ENCODE results near the gene ZBTB22.

ZBTB22 gene

DNA sequence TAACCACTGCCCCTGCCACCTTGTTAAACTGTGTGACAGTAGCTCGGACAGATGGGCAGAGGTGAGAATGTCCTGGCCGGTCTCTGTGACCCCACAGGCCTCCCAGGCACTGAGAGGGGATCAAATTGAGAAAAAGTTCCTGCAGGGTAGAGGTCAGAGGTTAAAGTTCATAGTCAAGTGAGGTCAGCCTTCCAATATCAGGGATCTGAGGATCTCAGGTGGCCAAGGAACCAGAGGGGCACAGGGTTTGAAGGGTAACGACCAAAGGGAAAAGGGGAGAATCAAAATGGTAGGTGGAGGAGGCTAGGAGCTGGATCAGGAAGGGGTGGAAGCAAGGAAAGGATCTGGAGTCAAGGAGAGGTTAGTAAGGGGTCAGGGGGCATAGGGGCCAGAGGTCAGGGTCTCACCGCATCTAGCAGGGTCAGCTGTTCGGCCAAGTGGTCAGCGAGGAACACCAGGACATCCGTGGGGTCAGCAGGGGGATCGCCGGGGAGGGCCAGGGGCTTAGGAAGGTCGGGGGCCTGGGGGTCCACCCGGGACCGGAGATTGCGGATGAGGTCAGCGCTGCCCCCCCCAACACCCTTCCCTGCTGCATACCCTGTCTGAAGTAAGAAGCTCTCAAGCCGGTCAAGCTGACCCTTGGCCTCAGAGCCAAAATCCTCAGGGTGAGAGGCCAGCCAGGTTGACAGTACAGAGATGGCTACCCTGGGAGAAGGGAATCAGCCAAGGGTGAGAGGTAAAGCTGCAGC is 21.7 kb downstream of the ZBTB22 start:
- peaks cover 1% of the 10 kb centered on the region for H3K9me3 ChIP-seq (ENCODE audit: insufficient read depth, low read depth, low read length)
- no peak overlapping the region for H2AFZ ChIP-seq (ENCODE audit: insufficient read depth, low read length, poor library complexity)
- H3K79me1 ChIP-seq (ENCODE audit: low read length) = peaks cover 25% of the 10 kb centered on the region
- H3K23ac ChIP-seq (ENCODE audit: low read length) = no peak overlapping the region
- H2BK120ac ChIP-seq (ENCODE audit: insufficient read depth, low read length, poor library complexity) = no peak overlapping the region
- no peak overlapping the region for H3K14ac ChIP-seq (ENCODE audit: low read length)
- H4K12ac ChIP-seq (ENCODE audit: low read depth, low read length) = no peak overlapping the region
- H3K36me3 ChIP-seq (ENCODE audit: control insufficient read depth in 1 of 2, insufficient read depth in 2 of 2, low read length in 2 of 2) = peaks cover 39 to 49% of the 10 kb centered on the region in 2 experiments
- no peak overlapping the region for H3K27ac ChIP-seq (ENCODE audit: low read depth, low read length)
- H3K27me3 ChIP-seq (ENCODE audit: insufficient read depth, low read length) = no peaks in the 10 kb centered on the region
- H3K4ac ChIP-seq (ENCODE audit: low read depth, low read length) = peak overlapping the region; percentile 38
- H3K79me2 ChIP-seq (ENCODE audit: control insufficient read depth, insufficient read depth, low read length, poor library complexity) = peaks cover 22% of the 10 kb centered on the region
- H4K91ac ChIP-seq (ENCODE audit: low read depth, low read length) = no peak overlapping the region
- H2AK5ac ChIP-seq (ENCODE audit: low read length) = no peak overlapping the region
- H3K18ac ChIP-seq (ENCODE audit: low read length) = no peak overlapping the region
- peaks cover 4 to 16% of the 10 kb centered on the region in 2 experiments for H3K4me1 ChIP-seq (ENCODE audit: control insufficient read depth in 1 of 2, insufficient read depth in 2 of 2, low read length in 2 of 2)
- no peak for DNase-seq
- H4K8ac ChIP-seq (ENCODE audit: low read depth, low read length) = no peak overlapping the region
- H2BK5ac ChIP-seq (ENCODE audit: low read depth, low read length, poor library complexity) = no peak overlapping the region
- no peak overlapping the region for H3K9ac ChIP-seq (ENCODE audit: low read length)
- no CpG with 5 or more reads among the region's 15 CpGs for WGBS (ENCODE audit: extremely low coverage, insufficient coverage, insufficient read length)
- no peak overlapping the region for H3K4me3 ChIP-seq (ENCODE audit: low read depth, low read length)
- no peak overlapping the region for H3K4me2 ChIP-seq (ENCODE audit: low read length)
- no peak overlapping the region for H2BK12ac ChIP-seq (ENCODE audit: low read length)

DNA sequence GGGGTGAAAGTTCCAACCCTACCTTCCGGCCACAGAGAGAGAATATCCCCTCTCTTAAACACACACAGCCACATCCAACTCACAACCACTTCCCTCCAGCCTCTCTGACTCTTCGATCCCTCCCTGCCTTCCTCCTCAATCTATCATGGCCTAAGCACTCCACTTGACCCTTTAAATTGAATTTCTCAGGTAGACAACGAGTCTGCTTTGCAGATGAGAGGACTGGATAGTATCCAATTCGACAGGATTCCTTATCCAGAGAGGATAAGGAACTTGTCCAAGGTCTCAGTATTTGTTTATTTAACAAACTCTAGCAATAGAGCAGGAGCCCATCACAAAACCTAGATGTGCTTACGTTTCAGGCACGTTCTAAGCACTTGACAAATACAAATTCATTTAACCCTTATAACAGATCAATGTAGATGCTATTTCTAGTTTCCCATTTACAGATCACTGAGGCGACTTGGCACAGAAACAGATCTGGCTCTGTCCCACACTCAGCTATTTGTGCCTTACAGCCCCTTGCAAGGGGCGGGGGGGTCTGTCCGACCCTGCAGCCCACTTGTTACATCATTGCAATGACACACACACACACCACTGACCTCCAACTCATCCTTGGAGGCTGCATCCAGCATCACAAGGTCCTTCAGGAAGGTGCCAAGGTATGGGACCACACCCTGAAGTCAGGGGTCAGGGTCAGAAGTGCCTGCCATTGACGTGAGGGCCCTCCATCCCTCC is 23.3 kb downstream of the ZBTB22 start:
- Histone ChIP-seq H2BK5ac (ENCODE audit: low read depth, low read length, poor library complexity) (no peak overlapping the region), H3K4me3 (ENCODE audit: low read depth, low read length) (no peak overlapping the region), H3K36me3 (ENCODE audit: control insufficient read depth in 1 of 2, insufficient read depth in 2 of 2, low read length in 2 of 2) (peaks cover 39 to 49% of the 10 kb centered on the region in 2 experiments), H4K12ac (ENCODE audit: low read depth, low read length) (no peak overlapping the region), H4K91ac (ENCODE audit: low read depth, low read length) (no peak overlapping the region), H3K9ac (ENCODE audit: low read length) (no peak overlapping the region), H2AK5ac (ENCODE audit: low read length) (no peak overlapping the region), H2AFZ (ENCODE audit: insufficient read depth, low read length, poor library complexity) (no peak overlapping the region), H3K79me1 (ENCODE audit: low read length) (peaks cover 23% of the 10 kb centered on the region), H4K8ac (ENCODE audit: low read depth, low read length) (no peak overlapping the region), H3K9me3 (ENCODE audit: insufficient read depth, low read depth, low read length) (peaks cover 1% of the 10 kb centered on the region), H2BK12ac (ENCODE audit: low read length) (no peak overlapping the region), H3K27ac (ENCODE audit: low read depth, low read length) (no peak overlapping the region), H3K18ac (ENCODE audit: low read length) (peak overlapping the region; percentile 49), H3K27me3 (ENCODE audit: insufficient read depth, low read length) (no peaks in the 10 kb centered on the region), H3K23ac (ENCODE audit: low read length) (no peak overlapping the region), H3K14ac (ENCODE audit: low read length) (no peak overlapping the region), H3K4ac (ENCODE audit: low read depth, low read length) (peak overlapping the region; percentile 19), H3K4me1 (ENCODE audit: control insufficient read depth in 1 of 2, insufficient read depth in 2 of 2, low read length in 2 of 2) (peaks cover 11 to 22% of the 10 kb centered on the region in 2 experiments), H3K4me2 (ENCODE audit: low read length) (no peak overlapping the region), H3K79me2 (ENCODE audit: control insufficient read depth, insufficient read depth, low read length, poor library complexity) (peaks cover 22% of the 10 kb centered on the region), H2BK120ac (ENCODE audit: insufficient read depth, low read length, poor library complexity) (no peak overlapping the region)
- no peak for DNase-seq
- no CpG with 5 or more reads among the region's 10 CpGs for WGBS (ENCODE audit: extremely low coverage, insufficient coverage, insufficient read length)

GRCh38 chr6:33292996-33293682 is 24.4 kb downstream of the ZBTB22 start:
- Histone ChIP-seq H3K23ac (ENCODE audit: low read length) (no peak overlapping the region), H2AK5ac (ENCODE audit: low read length) (no peak overlapping the region), H4K8ac (ENCODE audit: low read depth, low read length) (no peak overlapping the region), H3K79me1 (ENCODE audit: low read length) (peaks cover 16% of the 10 kb centered on the region), H3K4me3 (ENCODE audit: low read depth, low read length) (no peak overlapping the region), H2BK12ac (ENCODE audit: low read length) (no peak overlapping the region), H4K12ac (ENCODE audit: low read depth, low read length) (no peak overlapping the region), H2BK5ac (ENCODE audit: low read depth, low read length, poor library complexity) (no peak overlapping the region), H2AFZ (ENCODE audit: insufficient read depth, low read length, poor library complexity) (no peak overlapping the region), H3K18ac (ENCODE audit: low read length) (no peak overlapping the region), H2BK120ac (ENCODE audit: insufficient read depth, low read length, poor library complexity) (no peak overlapping the region), H3K27me3 (ENCODE audit: insufficient read depth, low read length) (no peaks in the 10 kb centered on the region), H3K4me1 (ENCODE audit: control insufficient read depth in 1 of 2, insufficient read depth in 2 of 2, low read length in 2 of 2) (peaks cover 15 to 26% of the 10 kb centered on the region in 2 experiments), H3K4me2 (ENCODE audit: low read length) (no peak overlapping the region), H3K9ac (ENCODE audit: low read length) (no peak overlapping the region), H3K27ac (ENCODE audit: low read depth, low read length) (no peak overlapping the region), H4K91ac (ENCODE audit: low read depth, low read length) (no peak overlapping the region), H3K79me2 (ENCODE audit: control insufficient read depth, insufficient read depth, low read length, poor library complexity) (peaks cover 19% of the 10 kb centered on the region), H3K4ac (ENCODE audit: low read depth, low read length) (no peak overlapping the region), H3K14ac (ENCODE audit: low read length) (no peak overlapping the region), H3K36me3 (ENCODE audit: control insufficient read depth in 1 of 2, insufficient read depth in 2 of 2, low read length in 2 of 2) (peaks cover 39 to 49% of the 10 kb centered on the region in 2 experiments), H3K9me3 (ENCODE audit: insufficient read depth, low read depth, low read length) (peaks cover 1% of the 10 kb centered on the region)
- no CpG with 5 or more reads among the region's 16 CpGs for WGBS (ENCODE audit: extremely low coverage, insufficient coverage, insufficient read length)
- DNase-seq = no peak

GRCh38 chr6:33290459-33290858 is 27.1 kb downstream of the ZBTB22 start:
- no CpG with 5 or more reads among the region's 7 CpGs for WGBS (ENCODE audit: extremely low coverage, insufficient coverage, insufficient read length)
- no peak overlapping the region for H2AK5ac ChIP-seq (ENCODE audit: low read length)
- H2BK12ac ChIP-seq (ENCODE audit: low read length) = no peak overlapping the region
- no peak overlapping the region for H3K18ac ChIP-seq (ENCODE audit: low read length)
- no peak overlapping the region for H3K14ac ChIP-seq (ENCODE audit: low read length)
- peaks cover 8% of the 10 kb centered on the region for H3K79me2 ChIP-seq (ENCODE audit: control insufficient read depth, insufficient read depth, low read length, poor library complexity)
- peak overlapping the region; percentile 92 for H3K4me2 ChIP-seq (ENCODE audit: low read length)
- no peak overlapping the region for H3K4me3 ChIP-seq (ENCODE audit: low read depth, low read length)
- H3K9ac ChIP-seq (ENCODE audit: low read length) = peak overlapping the region; percentile 34
- H2AFZ ChIP-seq (ENCODE audit: insufficient read depth, low read length, poor library complexity) = no peak overlapping the region
- H3K27ac ChIP-seq (ENCODE audit: low read depth, low read length) = no peak overlapping the region
- peaks cover 10 to 16% of the 10 kb centered on the region in 2 experiments for H3K4me1 ChIP-seq (ENCODE audit: control insufficient read depth in 1 of 2, insufficient read depth in 2 of 2, low read length in 2 of 2)
- H3K36me3 ChIP-seq (ENCODE audit: control insufficient read depth in 1 of 2, insufficient read depth in 2 of 2, low read length in 2 of 2) = peaks cover 46 to 56% of the 10 kb centered on the region in 2 experiments
- peak overlapping the region; percentile 1 for H4K8ac ChIP-seq (ENCODE audit: low read depth, low read length)
- H2BK5ac ChIP-seq (ENCODE audit: low read depth, low read length, poor library complexity) = no peak overlapping the region
- H3K9me3 ChIP-seq (ENCODE audit: insufficient read depth, low read depth, low read length) = peaks cover 2% of the 10 kb centered on the region
- H4K91ac ChIP-seq (ENCODE audit: low read depth, low read length) = no peak overlapping the region
- no peaks in the 10 kb centered on the region for H3K27me3 ChIP-seq (ENCODE audit: insufficient read depth, low read length)
- H3K23ac ChIP-seq (ENCODE audit: low read length) = no peak overlapping the region
- no peak for DNase-seq
- H3K4ac ChIP-seq (ENCODE audit: low read depth, low read length) = peak overlapping the region; percentile 2
- H2BK120ac ChIP-seq (ENCODE audit: insufficient read depth, low read length, poor library complexity) = no peak overlapping the region
- peaks cover 6% of the 10 kb centered on the region for H3K79me1 ChIP-seq (ENCODE audit: low read length)
- H4K12ac ChIP-seq (ENCODE audit: low read depth, low read length) = peak overlapping the region; percentile 6
